OCI-LY7 (cell line): ENCODE measurements around the gene GATAD2A.

ENCODE experiments used
- EZH2phosphoT487 ChIP-seq: fragments of 200-600 bp; sonication (generic); IDR thresholded peaks from 2 replicates; pipeline ENCODE4 v1.6.1; 2018; ENCODE audit warnings: low read depth, borderline replicate concordance, mild to moderate bottlenecking, mixed run types, antibody characterized with exemption, low read length, moderate library complexity, mixed read lengths
- TF ChIP-seq, protein P1 (sequence below): fragments of 200-600 bp; sonication (generic); conservative IDR thresholded peaks from 2 replicates; pipeline ENCODE4 v1.5.1; 2014; ENCODE audit warnings: mild to moderate bottlenecking, antibody characterized with exemption, low read length, moderate library complexity, mixed read lengths

- TF ChIP-seq, protein P1, sequence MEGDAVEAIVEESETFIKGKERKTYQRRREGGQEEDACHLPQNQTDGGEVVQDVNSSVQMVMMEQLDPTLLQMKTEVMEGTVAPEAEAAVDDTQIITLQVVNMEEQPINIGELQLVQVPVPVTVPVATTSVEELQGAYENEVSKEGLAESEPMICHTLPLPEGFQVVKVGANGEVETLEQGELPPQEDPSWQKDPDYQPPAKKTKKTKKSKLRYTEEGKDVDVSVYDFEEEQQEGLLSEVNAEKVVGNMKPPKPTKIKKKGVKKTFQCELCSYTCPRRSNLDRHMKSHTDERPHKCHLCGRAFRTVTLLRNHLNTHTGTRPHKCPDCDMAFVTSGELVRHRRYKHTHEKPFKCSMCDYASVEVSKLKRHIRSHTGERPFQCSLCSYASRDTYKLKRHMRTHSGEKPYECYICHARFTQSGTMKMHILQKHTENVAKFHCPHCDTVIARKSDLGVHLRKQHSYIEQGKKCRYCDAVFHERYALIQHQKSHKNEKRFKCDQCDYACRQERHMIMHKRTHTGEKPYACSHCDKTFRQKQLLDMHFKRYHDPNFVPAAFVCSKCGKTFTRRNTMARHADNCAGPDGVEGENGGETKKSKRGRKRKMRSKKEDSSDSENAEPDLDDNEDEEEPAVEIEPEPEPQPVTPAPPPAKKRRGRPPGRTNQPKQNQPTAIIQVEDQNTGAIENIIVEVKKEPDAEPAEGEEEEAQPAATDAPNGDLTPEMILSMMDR = no peak
- TF ChIP-seq EZH2phosphoT487 = no peak
Observed at GRCh38 chr19:19540715-19541515, 135.4 kb downstream of the GATAD2A start.
